ENCODE results near the gene RIMKLA. TPM values are rescaled to one million over a fixed set of nuclear protein-coding genes. Genes with fewer than 3 reads are reported as not detected.

RIMKLA gene
- total RNA-seq, 2 donors from 2014 or later, result 6.4 to 16.3 TPM

GRCh38 chr1:42359466-42359865 lies 21.1 kb upstream of the RIMKLA start:
- peaks cover 4% of the 10 kb centered on the region for H3K4me1 Mint-ChIP-seq
- H3K27ac Mint-ChIP-seq, result no peak overlapping the region
- no peaks in the 10 kb centered on the region for H3K36me3 Mint-ChIP-seq (ENCODE audit: low read depth)
- no peak overlapping the region for H3K4me3 Mint-ChIP-seq
- peaks cover 6% of the 10 kb centered on the region for H3K27me3 Mint-ChIP-seq
- ATAC-seq (replicated peaks), result no peak
- no peaks in the 10 kb centered on the region for H3K9me3 Mint-ChIP-seq

- H3K27ac Mint-ChIP-seq, result no peak overlapping the region
- peaks cover 13% of the 10 kb centered on the region for H3K27me3 Mint-ChIP-seq
- no peaks in the 10 kb centered on the region for H3K36me3 Mint-ChIP-seq (ENCODE audit: low read depth)
- H3K4me1 Mint-ChIP-seq, result peaks cover 4% of the 10 kb centered on the region
- no peak overlapping the region for H3K4me3 Mint-ChIP-seq
- no peaks in the 10 kb centered on the region for H3K9me3 Mint-ChIP-seq
- ATAC-seq (replicated peaks), result no peak
Measured at GRCh38 chr1:42364089-42364488, 16.5 kb upstream of the RIMKLA start.

- H3K36me3 Mint-ChIP-seq (ENCODE audit: low read depth), result no peaks in the 10 kb centered on the region
- H3K27me3 Mint-ChIP-seq, result peaks cover 13% of the 10 kb centered on the region
- no peak overlapping the region for H3K27ac Mint-ChIP-seq
- H3K4me1 Mint-ChIP-seq, result peaks cover 1% of the 10 kb centered on the region
- no peaks in the 10 kb centered on the region for H3K9me3 Mint-ChIP-seq
- no peak overlapping the region for H3K4me3 Mint-ChIP-seq
- ATAC-seq (replicated peaks), result no peak
Measured at GRCh38 chr1:42364542-42364941, 16.1 kb upstream of the RIMKLA start.

GRCh38 chr1:42365118-42365517 lies 15.5 kb upstream of the RIMKLA start:
- H3K27me3 Mint-ChIP-seq, result peaks cover 17% of the 10 kb centered on the region
- no peaks in the 10 kb centered on the region for H3K9me3 Mint-ChIP-seq
- no peaks in the 10 kb centered on the region for H3K36me3 Mint-ChIP-seq (ENCODE audit: low read depth)
- no peaks in the 10 kb centered on the region for H3K4me1 Mint-ChIP-seq
- no peak for ATAC-seq (replicated peaks)
- H3K4me3 Mint-ChIP-seq, result no peak overlapping the region
- no peak overlapping the region for H3K27ac Mint-ChIP-seq

- Mint-ChIP-seq H3K4me3 (no peak overlapping the region), H3K27me3 (peaks cover 11% of the 10 kb centered on the region), H3K9me3 (no peaks in the 10 kb centered on the region), H3K36me3 (ENCODE audit: low read depth) (no peaks in the 10 kb centered on the region), H3K4me1 (no peaks in the 10 kb centered on the region), H3K27ac (no peak overlapping the region)
- no peak for ATAC-seq (replicated peaks)
Measured at GRCh38 chr1:42368096-42368795, 12.3 kb upstream of the RIMKLA start.

GRCh38 chr1:42369471-42369870 lies 11.1 kb upstream of the RIMKLA start:
- no peak overlapping the region for H3K4me3 Mint-ChIP-seq
- ATAC-seq (replicated peaks), result no peak
- H3K4me1 Mint-ChIP-seq, result no peaks in the 10 kb centered on the region
- H3K36me3 Mint-ChIP-seq (ENCODE audit: low read depth), result no peaks in the 10 kb centered on the region
- H3K27ac Mint-ChIP-seq, result no peak overlapping the region
- H3K27me3 Mint-ChIP-seq, result peaks cover 11% of the 10 kb centered on the region
- H3K9me3 Mint-ChIP-seq, result no peaks in the 10 kb centered on the region

- H3K4me3 Mint-ChIP-seq, result no peak overlapping the region
- H3K4me1 Mint-ChIP-seq, result no peaks in the 10 kb centered on the region
- no peak for ATAC-seq (replicated peaks)
- no peaks in the 10 kb centered on the region for H3K9me3 Mint-ChIP-seq
- H3K36me3 Mint-ChIP-seq (ENCODE audit: low read depth), result no peaks in the 10 kb centered on the region
- no peak overlapping the region for H3K27ac Mint-ChIP-seq
- H3K27me3 Mint-ChIP-seq, result peaks cover 11% of the 10 kb centered on the region
Measured at GRCh38 chr1:42370876-42371549, 9.6 kb upstream of the RIMKLA start.

GRCh38 chr1:42372796-42373195 lies 7.8 kb upstream of the RIMKLA start:
- ATAC-seq (replicated peaks), result no peak
- Mint-ChIP-seq H3K36me3 (ENCODE audit: low read depth) (no peaks in the 10 kb centered on the region), H3K4me1 (no peaks in the 10 kb centered on the region), H3K27me3 (peaks cover 11% of the 10 kb centered on the region), H3K4me3 (no peak overlapping the region), H3K27ac (no peak overlapping the region), H3K9me3 (no peaks in the 10 kb centered on the region)

- ATAC-seq (replicated peaks), result peak; percentile 55
- Mint-ChIP-seq H3K36me3 (ENCODE audit: low read depth) (peaks cover 9% of the 10 kb centered on the region), H3K27me3 (peaks cover 27% of the 10 kb centered on the region), H3K4me1 (no peaks in the 10 kb centered on the region), H3K4me3 (peak overlapping the region; percentile 73), H3K27ac (no peak overlapping the region), H3K9me3 (no peaks in the 10 kb centered on the region)
Measured at GRCh38 chr1:42379794-42380585, 602 bp upstream of the RIMKLA start.

- H3K36me3 Mint-ChIP-seq (ENCODE audit: low read depth), result peaks cover 9% of the 10 kb centered on the region
- no peaks in the 10 kb centered on the region for H3K4me1 Mint-ChIP-seq
- H3K9me3 Mint-ChIP-seq, result no peaks in the 10 kb centered on the region
- no peak for ATAC-seq (replicated peaks)
- H3K4me3 Mint-ChIP-seq, result peak overlapping the region; percentile 78
- no peak overlapping the region for H3K27ac Mint-ChIP-seq
- H3K27me3 Mint-ChIP-seq, result peaks cover 28% of the 10 kb centered on the region
Measured at GRCh38 chr1:42381280-42381673, 685 bp downstream of the RIMKLA start.

- H3K36me3 Mint-ChIP-seq (ENCODE audit: low read depth), result peaks cover 9% of the 10 kb centered on the region
- H3K4me3 Mint-ChIP-seq, result no peak overlapping the region
- ATAC-seq (replicated peaks), result no peak
- H3K27ac Mint-ChIP-seq, result no peak overlapping the region
- H3K9me3 Mint-ChIP-seq, result no peaks in the 10 kb centered on the region
- H3K27me3 Mint-ChIP-seq, result peaks cover 19% of the 10 kb centered on the region
- H3K4me1 Mint-ChIP-seq, result no peaks in the 10 kb centered on the region
Measured at GRCh38 chr1:42385283-42385682, 4.7 kb downstream of the RIMKLA start.

GRCh38 chr1:42386051-42386450 lies 5.5 kb downstream of the RIMKLA start:
- no peak overlapping the region for H3K4me3 Mint-ChIP-seq
- no peaks in the 10 kb centered on the region for H3K4me1 Mint-ChIP-seq
- peaks cover 9% of the 10 kb centered on the region for H3K36me3 Mint-ChIP-seq (ENCODE audit: low read depth)
- no peak for ATAC-seq (replicated peaks)
- no peak overlapping the region for H3K27ac Mint-ChIP-seq
- H3K9me3 Mint-ChIP-seq, result no peaks in the 10 kb centered on the region
- peaks cover 19% of the 10 kb centered on the region for H3K27me3 Mint-ChIP-seq

GRCh38 chr1:42392255-42392654 lies 11.7 kb downstream of the RIMKLA start:
- Mint-ChIP-seq H3K27ac (no peak overlapping the region), H3K36me3 (ENCODE audit: low read depth) (no peaks in the 10 kb centered on the region), H3K4me1 (peaks cover 7% of the 10 kb centered on the region), H3K27me3 (no peaks in the 10 kb centered on the region), H3K9me3 (no peaks in the 10 kb centered on the region), H3K4me3 (no peak overlapping the region)
- no peak for ATAC-seq (replicated peaks)

- Mint-ChIP-seq H3K36me3 (ENCODE audit: low read depth) (no peaks in the 10 kb centered on the region), H3K4me1 (peaks cover 7% of the 10 kb centered on the region), H3K9me3 (no peaks in the 10 kb centered on the region), H3K4me3 (peak overlapping the region; percentile 5), H3K27me3 (no peaks in the 10 kb centered on the region), H3K27ac (no peak overlapping the region)
- ATAC-seq (replicated peaks), result peak; percentile 88
Measured at GRCh38 chr1:42392967-42393848, 12.6 kb downstream of the RIMKLA start.

All from activated T-helper 17 cell treated with anti-CD3 and anti-CD28 coated beads, Interleukin-2, amount 50 U/mL, for 72 hours (primary cell).